ENCODE measurements around the gene LIPI. TPM values are rescaled to one million over a fixed set of nuclear protein-coding genes. Genes with fewer than 3 reads are reported as not detected.

LIPI gene
- total and polyA plus RNA-seq, 2 of the 13 experiments (the other 11 are each of a cell fraction or from before 2014, with no cell fraction given): not detected

GRCh38 chr21:14088391-14088790 lies 122.4 kb downstream of the LIPI start (continued):
- TF ChIP-seq ZNF207 (IDR thresholded peaks at IDR 0.05; ENCODE audit: borderline replicate concordance): no peak
- no peak for TF ChIP-seq RBAK (CRISPR knock-in tag; IDR thresholded peaks at IDR 0.05)
- no peak for TF ChIP-seq RAD21 (CRISPR knock-in tag; IDR thresholded peaks at IDR 0.05)
- no peak for TF ChIP-seq AHR (CRISPR knock-in tag; IDR thresholded peaks at IDR 0.05)
- TF ChIP-seq SP5 (CRISPR knock-in tag; IDR thresholded peaks at IDR 0.05; ENCODE audit: borderline replicate concordance, low read depth): no peak
- TF ChIP-seq ZNF672 (CRISPR knock-in tag; IDR thresholded peaks at IDR 0.05): no peak
- TF ChIP-seq ZNF775 (CRISPR knock-in tag; IDR thresholded peaks at IDR 0.05; ENCODE audit: borderline replicate concordance): no peak

DNA sequence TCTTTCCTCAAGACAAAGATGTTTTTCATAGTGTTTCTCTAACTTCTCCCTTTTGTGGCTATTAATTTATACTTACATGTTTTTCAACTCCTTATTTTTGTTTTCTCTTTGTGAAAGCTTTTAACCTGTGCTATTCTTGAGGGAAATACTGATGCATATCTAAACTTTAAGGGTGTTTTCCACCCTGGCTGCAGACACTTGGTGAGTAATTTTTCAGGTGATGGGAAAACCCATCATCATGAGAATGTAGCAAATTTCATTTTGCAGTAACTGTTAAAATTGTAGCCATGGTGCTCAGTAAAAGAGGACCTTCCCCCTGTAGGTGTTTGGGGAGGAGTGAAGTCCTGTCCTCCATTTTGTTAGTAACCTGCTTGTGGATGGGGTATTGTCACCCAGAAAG lies 124.2 kb downstream of the LIPI start:
- no peak overlapping the region for H3K4me3 ChIP-seq (replicated peaks in 1 of 3; ENCODE audit: insufficient read depth in 1 of 3, low read depth in 2 of 3, low read length in 3 of 3)
- intact Hi-C loops (cut with micrococcal nuclease; ENCODE audit: unreplicated experiment) (no loop called here), in situ Hi-C loops (cut with HindIII; ENCODE audit: extremely low pct_ligation_motif_present, low pct_unique_long_range_greater_than_20kb) (no loop called here)
- H3K4me2 ChIP-seq (ENCODE audit: low read depth, low read length): no peak overlapping the region
- ATAC-seq: no peak
- no peak overlapping the region for H3K9ac ChIP-seq (ENCODE audit: insufficient read depth, low read depth, low read length)
- POLR2A ChIA-PET: no interaction called here
- no peaks in the 10 kb centered on the region for H3K9me3 ChIP-seq (ENCODE audit: low read length)
- no peaks in the 10 kb centered on the region for H4K20me1 ChIP-seq (ENCODE audit: insufficient read depth, low read length)
- H3K4me1 ChIP-seq (ENCODE audit: insufficient read depth, low read length): no peaks in the 10 kb centered on the region
- no TSS peak for BruUV-seq (replicated peaks)
- CTCF ChIA-PET (ENCODE audit: low intra/inter-chr PET ratio, low total read pairs): no interaction called here
- no peak for DNase-seq (ENCODE audit: low spot score)
- H3K36me3 ChIP-seq (replicated peaks in 1 of 2; ENCODE audit: control insufficient read depth in 1 of 2, insufficient read depth in 2 of 2, low read length in 2 of 2): no peaks in the 10 kb centered on the region; a peak in 1 of 5 replicates
- TF ChIP-seq TARDBP (CRISPR knock-in tag; IDR thresholded peaks at IDR 0.05) (no peak), SUZ12 (IDR thresholded peaks at IDR 0.05; ENCODE audit: low read depth, low read length) (no peak)
- H3K27ac ChIP-seq (ENCODE audit: extremely low read length, insufficient read depth, low read length): no peak overlapping the region
- H2AFZ ChIP-seq (ENCODE audit: low read length): no peak overlapping the region
- H3K79me2 ChIP-seq (ENCODE audit: insufficient read depth, low read length): no peaks in the 10 kb centered on the region
- FAIRE-seq: no peak
- no peaks in the 10 kb centered on the region for H3K27me3 ChIP-seq (ENCODE audit: control insufficient read depth in 1 of 2, insufficient read depth in 2 of 2, low read length in 2 of 2)

DNA sequence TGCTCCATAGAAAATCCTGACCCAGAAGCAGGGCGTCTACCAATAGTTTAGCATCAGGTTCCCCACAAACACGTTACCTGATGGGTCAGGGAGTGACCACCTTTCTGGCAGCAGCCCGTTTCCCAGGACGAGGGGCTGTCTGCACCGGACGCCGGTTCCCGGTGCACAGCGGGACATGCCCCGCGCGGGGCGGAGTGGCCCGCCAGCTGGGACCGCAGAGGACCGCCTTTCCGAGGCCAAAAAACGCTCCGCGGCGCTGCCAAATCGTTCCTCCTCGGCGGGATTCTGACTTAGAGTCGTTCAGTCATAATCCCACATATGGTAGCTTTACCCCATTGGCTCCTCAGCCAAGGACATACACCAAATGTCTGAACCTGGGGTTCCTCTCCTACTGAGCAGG lies 126.1 kb downstream of the LIPI start:
- POLR2A ChIA-PET: no interaction called here
- 97% methylated on average over 12 of the region's 25 CpGs for WGBS (ENCODE audit: low lambda C conversion rate)
- H3K4me1 ChIP-seq (ENCODE audit: insufficient read depth, low read length): no peaks in the 10 kb centered on the region
- in situ Hi-C loops (cut with HindIII; ENCODE audit: extremely low pct_ligation_motif_present, low pct_unique_long_range_greater_than_20kb) (no loop called here), intact Hi-C loops (cut with micrococcal nuclease; ENCODE audit: unreplicated experiment) (no loop called here)
- FAIRE-seq (no peak), DNase-seq (ENCODE audit: low spot score) (no peak), ATAC-seq (no peak)
- H3K9me3 ChIP-seq (ENCODE audit: low read length): no peaks in the 10 kb centered on the region
- no peaks in the 10 kb centered on the region for H3K27me3 ChIP-seq (ENCODE audit: control insufficient read depth in 1 of 2, insufficient read depth in 2 of 2, low read length in 2 of 2)
- no TSS peak for BruUV-seq (replicated peaks)
- no peak overlapping the region for H3K27ac ChIP-seq (ENCODE audit: extremely low read length, insufficient read depth, low read length)
- no peak overlapping the region for H3K9ac ChIP-seq (ENCODE audit: insufficient read depth, low read depth, low read length)
- no peak overlapping the region for H3K4me3 ChIP-seq (replicated peaks in 1 of 3; ENCODE audit: insufficient read depth in 1 of 3, low read depth in 2 of 3, low read length in 3 of 3)
- no peaks in the 10 kb centered on the region for H3K79me2 ChIP-seq (ENCODE audit: insufficient read depth, low read length)
- no peak overlapping the region for H2AFZ ChIP-seq (ENCODE audit: low read length)
- H4K20me1 ChIP-seq (ENCODE audit: insufficient read depth, low read length): no peaks in the 10 kb centered on the region
- CTCF ChIA-PET (ENCODE audit: low intra/inter-chr PET ratio, low total read pairs): no interaction called here
- H3K36me3 ChIP-seq (replicated peaks in 1 of 2; ENCODE audit: control insufficient read depth in 1 of 2, insufficient read depth in 2 of 2, low read length in 2 of 2): no peaks in the 10 kb centered on the region; a peak in 1 of 5 replicates
- no peak overlapping the region for H3K4me2 ChIP-seq (ENCODE audit: low read depth, low read length)
- TF ChIP-seq RXRB (CRISPR knock-in tag; IDR thresholded peaks at IDR 0.05; ENCODE audit: borderline replicate concordance): no peak
- no peak for TF ChIP-seq NFIB (CRISPR knock-in tag; IDR thresholded peaks at IDR 0.05; ENCODE audit: borderline replicate concordance)
- no peak for TF ChIP-seq SNAPC5 (CRISPR knock-in tag; IDR thresholded peaks at IDR 0.05; ENCODE audit: borderline replicate concordance)
- no peak for TF ChIP-seq RELA (CRISPR knock-in tag; IDR thresholded peaks at IDR 0.05)
- TF ChIP-seq, protein P1, sequence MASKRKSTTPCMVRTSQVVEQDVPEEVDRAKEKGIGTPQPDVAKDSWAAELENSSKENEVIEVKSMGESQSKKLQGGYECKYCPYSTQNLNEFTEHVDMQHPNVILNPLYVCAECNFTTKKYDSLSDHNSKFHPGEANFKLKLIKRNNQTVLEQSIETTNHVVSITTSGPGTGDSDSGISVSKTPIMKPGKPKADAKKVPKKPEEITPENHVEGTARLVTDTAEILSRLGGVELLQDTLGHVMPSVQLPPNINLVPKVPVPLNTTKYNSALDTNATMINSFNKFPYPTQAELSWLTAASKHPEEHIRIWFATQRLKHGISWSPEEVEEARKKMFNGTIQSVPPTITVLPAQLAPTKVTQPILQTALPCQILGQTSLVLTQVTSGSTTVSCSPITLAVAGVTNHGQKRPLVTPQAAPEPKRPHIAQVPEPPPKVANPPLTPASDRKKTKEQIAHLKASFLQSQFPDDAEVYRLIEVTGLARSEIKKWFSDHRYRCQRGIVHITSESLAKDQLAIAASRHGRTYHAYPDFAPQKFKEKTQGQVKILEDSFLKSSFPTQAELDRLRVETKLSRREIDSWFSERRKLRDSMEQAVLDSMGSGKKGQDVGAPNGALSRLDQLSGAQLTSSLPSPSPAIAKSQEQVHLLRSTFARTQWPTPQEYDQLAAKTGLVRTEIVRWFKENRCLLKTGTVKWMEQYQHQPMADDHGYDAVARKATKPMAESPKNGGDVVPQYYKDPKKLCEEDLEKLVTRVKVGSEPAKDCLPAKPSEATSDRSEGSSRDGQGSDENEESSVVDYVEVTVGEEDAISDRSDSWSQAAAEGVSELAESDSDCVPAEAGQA (IDR thresholded peaks at IDR 0.05; ENCODE audit: low read depth): no peak
- TF ChIP-seq, protein P1 (CRISPR knock-in tag; IDR thresholded peaks at IDR 0.05; ENCODE audit: borderline replicate concordance): no peak

Measured in HepG2 (cell line).